SK-N-SH (cell line): ENCODE measurements around the gene JAKMIP3. TPM values are rescaled to one million over a fixed set of nuclear protein-coding genes. Genes with fewer than 3 reads are reported as not detected.

ENCODE experiments used
- CTCF ChIA-PET: fragments of 300-600, 350-600 bp; formaldehyde crosslinking; extraction: SDS; loops from one replicate; lab custom pipeline; 2021; lab: Yijun Ruan, JAX
- POLR2A ChIA-PET: fragments of 350-600 bp; sonication (Branson Sonifier 250); formaldehyde crosslinking; extraction: SDS; loops from one replicate; lab custom pipeline; 2020; ENCODE audit warnings: antibody characterized with exemption, inconsistent platforms; lab: Yijun Ruan, JAX
- DNase-seq: peaks from one replicate; pipeline ENCODE4 v3.0.0; 2012
- H2AFZ ChIP-seq: fragments of 200-600 bp; sonication (generic); 2 replicates; pipeline ENCODE4 v1.8.1; 2016; ENCODE audit warnings: antibody characterized with exemption, mild to moderate bottlenecking, low read depth
- H3F3A ChIP-seq: fragments of 200-600 bp; sonication (generic); replicated peaks from 2 replicates; pipeline ENCODE3; 2016; ENCODE audit warnings: antibody characterized with exemption, mild to moderate bottlenecking; ENCODE audit not compliant: insufficient read depth
- H3K27ac ChIP-seq, 2 experiments: fragments of 200-500 bp in 1 of 2; fragments of 200-600 bp in 1 of 2; sonication (Bioruptor generic) in 1 of 2; sonication (generic), shearing (Covaris generic) in 1 of 2; 2 replicates each; pipeline versions ENCODE4 v1.5.1 to v1.6.1; 2014 to 2016; ENCODE audit warnings: low read depth in 2 of 2, inconsistent platforms in 1 of 2, low read length in 1 of 2, mild to moderate bottlenecking in 1 of 2, mixed read lengths in 1 of 2
- H3K27me3 ChIP-seq: fragments of 200-600 bp; sonication (generic), shearing (Covaris generic); 2 replicates; pipeline ENCODE4 v1.6.1; 2016; ENCODE audit warnings: mixed run types; ENCODE audit not compliant: insufficient read depth
- H3K36me3 ChIP-seq, 2 experiments: fragments of 200-500 bp in 1 of 2; fragments of 200-600 bp in 1 of 2; sonication (Bioruptor generic) in 1 of 2; sonication (generic) in 1 of 2; replicated peaks in 1 of 2; 2 replicates each; pipeline versions ENCODE3 to v1.5.1; 2014 to 2016; ENCODE audit warnings: low read length in 1 of 2, mild to moderate bottlenecking in 1 of 2; ENCODE audit not compliant: insufficient read depth in 2 of 2, control insufficient read depth in 1 of 2
- H3K4me1 ChIP-seq, 2 experiments: fragments of 200-500 bp in 1 of 2; fragments of 200-600 bp in 1 of 2; sonication (Bioruptor generic) in 1 of 2; sonication (generic), shearing (Covaris generic) in 1 of 2; 2 replicates each; pipeline versions ENCODE4 v1.5.1 to v1.6.1; 2014 to 2016; ENCODE audit warnings: low read depth in 1 of 2, low read length in 1 of 2, mixed run types in 1 of 2; ENCODE audit not compliant: insufficient read depth in 2 of 2, control insufficient read depth in 1 of 2
- H3K4me2 ChIP-seq: fragments of 200-600 bp; sonication (generic), shearing (Covaris generic); 2 replicates; pipeline ENCODE4 v1.6.1; 2017; ENCODE audit warnings: mixed run types
- H3K4me3 ChIP-seq, 2 experiments: fragments of 200-500 bp in 1 of 2; fragments of 200-600 bp in 1 of 2; sonication (Bioruptor generic) in 1 of 2; sonication (generic), shearing (Covaris generic) in 1 of 2; 2 replicates each; pipeline versions ENCODE4 v1.5.1 to v1.8.1; 2014 to 2016; ENCODE audit warnings: low read depth in 2 of 2, inconsistent platforms in 1 of 2, low read length in 1 of 2, mild to moderate bottlenecking in 1 of 2, mixed read lengths in 1 of 2, moderate library complexity in 1 of 2
- H3K79me2 ChIP-seq: fragments of 200-600 bp; sonication (generic); 2 replicates; pipeline ENCODE4 v1.8.1; 2017; ENCODE audit warnings: mild to moderate bottlenecking; ENCODE audit not compliant: insufficient read depth
- H3K9ac ChIP-seq: fragments of 200-600 bp; sonication (generic); 2 replicates; pipeline ENCODE4 v1.6.1; 2017; ENCODE audit warnings: mixed run types
- H3K9me2 ChIP-seq: fragments of 200-600 bp; sonication (generic); 2 replicates; pipeline ENCODE4 v1.6.1; 2017; ENCODE audit warnings: mixed run types
- H3K9me3 ChIP-seq: fragments of 200-600 bp; sonication (generic); 2 replicates; pipeline ENCODE4 v1.6.1; 2017; ENCODE audit warnings: mixed run types, mild to moderate bottlenecking, moderate library complexity
- H4K20me1 ChIP-seq: fragments of 200-600 bp; sonication (generic); 2 replicates; pipeline ENCODE4 v1.6.1; 2017; ENCODE audit warnings: mild to moderate bottlenecking, mixed run types; ENCODE audit not compliant: insufficient read depth
- CHD2 ChIP-seq: fragments of 150-350 bp; IDR thresholded peaks from 2 replicates; pipeline ENCODE4 v1.6.1; 2018; ENCODE audit warnings: low read length; ENCODE audit not compliant: partially characterized antibody
- EP300 ChIP-seq, 2 experiments: IDR thresholded peaks; 2 replicates each; pipeline versions ENCODE4 v1.4.0 to v1.6.1; 2012; ENCODE audit warnings: borderline replicate concordance in 1 of 2, low read depth in 1 of 2, low read length in 1 of 2
- EZH2phosphoT487 ChIP-seq: fragments of 200-600 bp; sonication (generic); IDR thresholded peaks from 2 replicates; pipeline ENCODE4 v1.6.1; 2017; ENCODE audit warnings: low read depth, mixed run types, mild to moderate bottlenecking, antibody characterized with exemption, moderate library complexity, borderline replicate concordance
- FOXM1 ChIP-seq: IDR thresholded peaks from 2 replicates; pipeline ENCODE4 v1.4.0; 2012; ENCODE audit warnings: low read depth, mild to moderate bottlenecking
- MXI1 ChIP-seq: IDR thresholded peaks from 2 replicates; pipeline ENCODE4 v1.6.1; 2012; ENCODE audit warnings: mild to moderate bottlenecking, low read depth, low read length, improper control_type of control experiment
- NFIC ChIP-seq: IDR thresholded peaks from 2 replicates; pipeline ENCODE4 v1.4.0; 2012; ENCODE audit warnings: borderline replicate concordance
- RXRA ChIP-seq: IDR thresholded peaks from 2 replicates; pipeline ENCODE4 v1.4.0; 2012; ENCODE audit warnings: low read depth, mild to moderate bottlenecking, borderline replicate concordance
- TAF1 ChIP-seq: IDR thresholded peaks from 2 replicates; pipeline ENCODE4 v1.6.1; 2012; ENCODE audit warnings: low read depth, mild to moderate bottlenecking, low read length, moderate library complexity, borderline replicate concordance
- TEAD4 ChIP-seq: IDR thresholded peaks from 2 replicates; pipeline ENCODE4 v1.4.0; 2012; ENCODE audit warnings: mild to moderate bottlenecking, borderline replicate concordance; ENCODE audit not compliant: insufficient read depth
- USF2 ChIP-seq: fragments of 150-350 bp; IDR thresholded peaks from 2 replicates; pipeline ENCODE4 v1.6.1; 2017; ENCODE audit warnings: antibody characterized with exemption, low read length, low read depth, borderline replicate concordance
- YY1 ChIP-seq: IDR thresholded peaks from 2 replicates; pipeline ENCODE4 v1.4.0; 2012; ENCODE audit warnings: low read depth, mild to moderate bottlenecking
- ZBTB33 ChIP-seq: IDR thresholded peaks from 2 replicates; pipeline ENCODE4 v1.4.0; 2012; ENCODE audit warnings: low read depth, borderline replicate concordance
- WGBS: methylation state at CpG from one replicate; pipeline ENCODE4 v1.1.6; 2017; ENCODE audit warnings: low lambda C conversion rate; 5-methylcytosine and 5-hydroxymethylcytosine counted together
- polyA plus RNA-seq, 3 experiments: library from polyadenylated mRNA; depleted of rRNA; stranded (reverse); fragments of >200 nt; gene quantifications; 2 replicates each; pipeline ENCODE4 v1.2.3, GENCODE V29; 2012

Gene JAKMIP3
- polyA plus RNA-seq, 1 of the 3 experiments (the other 2 are of a cell fraction): 0.02 TPM

GRCh38 chr10:132096863-132097478 is 31.2 kb downstream of the JAKMIP3 start:
- Histone ChIP-seq H3K79me2 (no peaks in the 10 kb centered on the region), H3K9me3 (no peaks in the 10 kb centered on the region), H3K9ac (no peak overlapping the region), H3K27ac (no peak overlapping the region), H3K4me2 (no peak overlapping the region), H3K27me3 (no peaks in the 10 kb centered on the region), H3K9me2 (no peaks in the 10 kb centered on the region), H2AFZ (no peak overlapping the region), H4K20me1 (no peaks in the 10 kb centered on the region), H3K36me3 (no peaks in the 10 kb centered on the region), H3F3A (no peaks in the 10 kb centered on the region), H3K4me3 (no peak overlapping the region), H3K4me1 (no peaks in the 10 kb centered on the region)
- TF ChIP-seq ZBTB33 (no peak), TAF1 (no peak), RXRA (no peak), CHD2 (no peak), EZH2phosphoT487 (no peak), TEAD4 (no peak), YY1 (no peak), FOXM1 (no peak)
- DNase-seq: no peak
- WGBS: 70% methylated on average over 18 of the region's 22 CpGs
- ChIA-PET CTCF (interaction anchor here (0.7 kb wide), 1 partner anchor 46 kb away, joined by 3 read pairs; no protein-coding TSS in a partner anchor), POLR2A (interaction anchor here (0.6 kb wide), 1 partner anchor 27 kb away, joined by 4 read pairs; no protein-coding TSS in a partner anchor)

GRCh38 chr10:132097609-132098377 is 32.0 kb downstream of the JAKMIP3 start:
- TF ChIP-seq USF2: no peak
- no peak for TF ChIP-seq RXRA
- no peak for TF ChIP-seq TEAD4
- TF ChIP-seq EP300 (IDR thresholded peaks at IDR 0.05; ENCODE audit: borderline replicate concordance in 1 of 2, low read depth in 1 of 2, low read length in 1 of 2): no peak
- TF ChIP-seq MXI1: no peak
- no peak for TF ChIP-seq ZBTB33
- no peak for TF ChIP-seq NFIC
- no peaks in the 10 kb centered on the region for H3K9me2 ChIP-seq
- H2AFZ ChIP-seq: no peak overlapping the region
- no peaks in the 10 kb centered on the region for H3K27me3 ChIP-seq
- ChIA-PET POLR2A (no interaction called here), CTCF (no interaction called here)
- no peaks in the 10 kb centered on the region for H3K79me2 ChIP-seq
- H3K4me2 ChIP-seq: no peak overlapping the region
- no peaks in the 10 kb centered on the region for H3K36me3 ChIP-seq
- DNase-seq: no peak
- H4K20me1 ChIP-seq: no peaks in the 10 kb centered on the region
- H3K4me3 ChIP-seq: no peak overlapping the region
- no peak overlapping the region for H3K27ac ChIP-seq
- H3F3A ChIP-seq: no peaks in the 10 kb centered on the region
- no peaks in the 10 kb centered on the region for H3K4me1 ChIP-seq
- H3K9ac ChIP-seq: no peak overlapping the region
- WGBS: 38% methylated on average over 5 of the region's 5 CpGs
- no peaks in the 10 kb centered on the region for H3K9me3 ChIP-seq
